H9 (cell line): ENCODE data around the gene ZNF766. TPM values are rescaled to one million over a fixed set of nuclear protein-coding genes. Genes with fewer than 3 reads are reported as not detected.
"Not testable (repeated sequence)": the region's sequence is repeated elsewhere in the genome, so short reads cannot be mapped to it uniquely, and the experiment has no call there.

ENCODE experiments used
- DNase-seq: peaks from one replicate; pipeline ENCODE4 v3.0.0-alpha.2; 2017
- H2AFZ ChIP-seq: one replicate; pipeline ENCODE4 v1.6.1; 2013; ENCODE audit warnings: mild to moderate bottlenecking, low read length, control low read depth, moderate library complexity
- H2AK5ac ChIP-seq: 2 replicates; pipeline ENCODE4 v1.6.1; 2013; ENCODE audit warnings: low read length, control low read depth, mixed read lengths; ENCODE audit not compliant: insufficient read length
- H2BK120ac ChIP-seq: one replicate; pipeline ENCODE4 v1.6.1; 2013; ENCODE audit warnings: low read depth, mild to moderate bottlenecking, low read length, control low read depth, inconsistent platforms; ENCODE audit not compliant: poor library complexity, severe bottlenecking
- H2BK12ac ChIP-seq: 2 replicates; pipeline ENCODE4 v1.6.1; 2013; ENCODE audit warnings: low read length, control low read depth, mixed read lengths, low read depth; ENCODE audit not compliant: insufficient read length
- H2BK15ac ChIP-seq: 2 replicates; pipeline ENCODE4 v1.6.1; 2013; ENCODE audit warnings: low read depth, low read length, control low read depth
- H2BK20ac ChIP-seq: one replicate; pipeline ENCODE4 v1.6.1; 2013; ENCODE audit warnings: low read depth, mild to moderate bottlenecking, low read length, control low read depth, inconsistent platforms; ENCODE audit not compliant: poor library complexity, severe bottlenecking
- H2BK5ac ChIP-seq: 2 replicates; pipeline ENCODE4 v1.6.1; 2013; ENCODE audit warnings: low read length, control low read depth, mixed read lengths; ENCODE audit not compliant: insufficient read length
- H3K14ac ChIP-seq: 2 replicates; pipeline ENCODE4 v1.6.1; 2013; ENCODE audit warnings: low read length, control low read depth; ENCODE audit not compliant: insufficient read depth
- H3K18ac ChIP-seq: 2 replicates; pipeline ENCODE4 v1.6.1; 2013; ENCODE audit warnings: low read depth, mild to moderate bottlenecking, mixed read lengths, low read length, control low read depth; ENCODE audit not compliant: insufficient read length
- H3K23ac ChIP-seq: 2 replicates; pipeline ENCODE4 v1.6.1; 2013; ENCODE audit warnings: low read length, control low read depth, mixed read lengths, low read depth; ENCODE audit not compliant: insufficient read length
- H3K23me2 ChIP-seq: 2 replicates; pipeline ENCODE4 v1.6.1; 2013; ENCODE audit warnings: low read depth, mild to moderate bottlenecking, mixed read lengths, low read length, control low read depth; ENCODE audit not compliant: insufficient read length, poor library complexity, severe bottlenecking
- H3K27ac ChIP-seq: 2 replicates; pipeline ENCODE4 v1.5.1; 2013; ENCODE audit warnings: low read length, control low read depth, mixed read lengths, low read depth; ENCODE audit not compliant: insufficient read length
- H3K27me3 ChIP-seq: 2 replicates; pipeline ENCODE4 v1.6.1; 2013; ENCODE audit warnings: low read length, control low read depth, inconsistent platforms; ENCODE audit not compliant: insufficient read depth
- H3K4ac ChIP-seq: 2 replicates; pipeline ENCODE4 v1.6.1; 2013; ENCODE audit warnings: low read depth, mild to moderate bottlenecking, control low read depth, inconsistent platforms, low read length, moderate library complexity
- H3K4me1 ChIP-seq: 2 replicates; pipeline ENCODE4 v1.6.1; 2013; ENCODE audit warnings: low read length, control low read depth, inconsistent platforms; ENCODE audit not compliant: insufficient read depth
- H3K4me2 ChIP-seq: 2 replicates; pipeline ENCODE4 v1.6.1; 2013; ENCODE audit warnings: low read length, control low read depth, mixed read lengths; ENCODE audit not compliant: insufficient read length, insufficient read depth
- H3K56ac ChIP-seq: 2 replicates; pipeline ENCODE4 v1.6.1; 2013; ENCODE audit warnings: low read depth, mild to moderate bottlenecking, mixed read lengths, low read length, control low read depth; ENCODE audit not compliant: insufficient read length
- H3K79me1 ChIP-seq: 2 replicates; pipeline ENCODE4 v1.6.1; 2013; ENCODE audit warnings: low read depth, mild to moderate bottlenecking, moderate library complexity, low read length, control low read depth, inconsistent platforms; ENCODE audit not compliant: insufficient read depth, poor library complexity, severe bottlenecking
- H3K79me2 ChIP-seq: 2 replicates; pipeline ENCODE4 v1.6.1; 2013; ENCODE audit warnings: low read length, control low read depth, inconsistent platforms; ENCODE audit not compliant: insufficient read depth
- H3K9ac ChIP-seq: 2 replicates; pipeline ENCODE4 v1.6.1; 2013; ENCODE audit warnings: low read length, control low read depth, mixed read lengths; ENCODE audit not compliant: insufficient read length; ENCODE audit errors: extremely low read depth
- H3K9me3 ChIP-seq: one replicate; pipeline ENCODE4 v1.6.1; 2013; ENCODE audit warnings: low read depth, low read length, inconsistent platforms; ENCODE audit not compliant: control insufficient read depth
- H3T11ph ChIP-seq: one replicate; pipeline ENCODE4 v1.6.1; 2013; ENCODE audit warnings: mild to moderate bottlenecking, low read length, control low read depth, inconsistent platforms
- H4K20me1 ChIP-seq: one replicate; pipeline ENCODE4 v1.6.1; 2013; ENCODE audit not compliant: control insufficient read depth, insufficient read length, insufficient read depth
- H4K5ac ChIP-seq: 2 replicates; pipeline ENCODE4 v1.6.1; 2013; ENCODE audit warnings: low read depth, mild to moderate bottlenecking, mixed read lengths, low read length, control low read depth; ENCODE audit not compliant: insufficient read length
- H4K8ac ChIP-seq: replicated peaks from 2 replicates; pipeline ENCODE4 v1.6.1; 2013; ENCODE audit warnings: low read length, control low read depth, mixed read lengths, low read depth; ENCODE audit not compliant: insufficient read length
- H4K91ac ChIP-seq: 2 replicates; pipeline ENCODE4 v1.6.1; 2013; ENCODE audit warnings: low read depth, mild to moderate bottlenecking, moderate library complexity, mixed read lengths, low read length, control low read depth; ENCODE audit not compliant: insufficient read length
- H3K27ac Mint-ChIP-seq, 3 experiments: 2 replicates in 2 of 3; 3 replicates in 1 of 3; pipeline ENCODE4 v1.8.0; 2020 to 2021; ENCODE audit warnings: mixed read lengths in 3 of 3, mild to moderate bottlenecking in 1 of 3, moderate library complexity in 1 of 3
- H3K27me3 Mint-ChIP-seq: 2 replicates; pipeline ENCODE4 v1.8.0; 2021; ENCODE audit warnings: low read depth, mild to moderate bottlenecking, moderate library complexity, mixed read lengths
- H3K36me3 Mint-ChIP-seq, 3 experiments: 2 replicates in 2 of 3; 3 replicates in 1 of 3; pipeline ENCODE4 v1.8.0; 2020 to 2021; ENCODE audit warnings: low read depth in 3 of 3, mixed read lengths in 3 of 3; ENCODE audit not compliant: insufficient read depth in 1 of 3
- H3K4me1 Mint-ChIP-seq, 2 experiments: 2 replicates each; pipeline ENCODE4 v1.8.0; 2020; ENCODE audit warnings: mixed read lengths in 2 of 2
- H3K4me3 Mint-ChIP-seq, 2 experiments: 2 replicates in 1 of 2; 3 replicates in 1 of 2; pipeline ENCODE4 v1.8.0; 2020 to 2021; ENCODE audit warnings: mild to moderate bottlenecking in 2 of 2, mixed read lengths in 2 of 2, moderate library complexity in 1 of 2
- H3K9me3 Mint-ChIP-seq, 2 experiments: 2 replicates in 1 of 2; 3 replicates in 1 of 2; pipeline ENCODE4 v1.8.0; 2020; ENCODE audit warnings: mild to moderate bottlenecking in 2 of 2, mixed read lengths in 2 of 2, moderate library complexity in 1 of 2
- CTCF ChIP-seq: fragments of 200-600 bp; sonication (generic); conservative IDR thresholded peaks from 3 replicates; pipeline ENCODE4 v1.8.0; 2021; ENCODE audit warnings: antibody characterized with exemption, mild to moderate bottlenecking
- WGBS: extraction: QIAGEN DNeasy Blood & Tissue Kit; methylation state at CpG from one replicate; pipeline ENCODE4 v1.1.7; 2013; ENCODE audit warnings: missing lambda C conversion rate, low lambda C conversion rate, mixed read lengths; ENCODE audit not compliant: insufficient read length; ENCODE audit errors: extremely low coverage; 5-methylcytosine and 5-hydroxymethylcytosine counted together
- total RNA-seq: library from RNA; stranded (reverse); gene quantifications from 2 replicates; pipeline ENCODE4 v1.2.1, GENCODE V29; 2021

ZNF766 gene
- total RNA-seq, 1 experiment from 2014 or later = 33.6 TPM

- DNase-seq = no peak
- H4K5ac ChIP-seq = no peak overlapping the region
- no peaks in the 10 kb centered on the region for H3K4me1 ChIP-seq
- H4K8ac ChIP-seq = no peak overlapping the region
- H3K23ac ChIP-seq = no peak overlapping the region
- no peaks in the 10 kb centered on the region for H3K79me1 ChIP-seq
- H2AFZ ChIP-seq = no peak overlapping the region
- Mint-ChIP-seq H3K4me3 (no peak overlapping the region), H3K36me3 (peaks cover 0 to 7% (median 0%) of the 10 kb centered on the region in 3 experiments; a peak in 3 of 7 replicates), H3K9me3 (peaks cover 23 to 42% of the 10 kb centered on the region in 2 experiments), H3K27me3 (peaks cover 11% of the 10 kb centered on the region), H3K27ac (no peak overlapping the region), H3K4me1 (no peaks in the 10 kb centered on the region)
- no peak overlapping the region for H3T11ph ChIP-seq
- no peak overlapping the region for H2BK5ac ChIP-seq
- H3K4me2 ChIP-seq = no peak overlapping the region
- no peak for TF ChIP-seq CTCF
- no peak overlapping the region for H3K4ac ChIP-seq
- H2BK15ac ChIP-seq = no peak overlapping the region
- no peak overlapping the region for H3K18ac ChIP-seq
- H4K91ac ChIP-seq = no peak overlapping the region
- no peaks in the 10 kb centered on the region for H3K9me3 ChIP-seq
- H3K14ac ChIP-seq = no peak overlapping the region
- no peaks in the 10 kb centered on the region for H3K79me2 ChIP-seq
- H2BK120ac ChIP-seq = no peak overlapping the region
- no peak overlapping the region for H3K56ac ChIP-seq
- H3K27ac ChIP-seq = no peak overlapping the region
- no CpG with 5 or more reads among the region's 5 CpGs for WGBS
- H2BK20ac ChIP-seq = no peak overlapping the region
- no peaks in the 10 kb centered on the region for H3K23me2 ChIP-seq
- H3K27me3 ChIP-seq = no peaks in the 10 kb centered on the region
- H4K20me1 ChIP-seq = no peaks in the 10 kb centered on the region
- no peak overlapping the region for H2AK5ac ChIP-seq
- H2BK12ac ChIP-seq = no peak overlapping the region
- H3K9ac ChIP-seq = no peak overlapping the region
Observed at GRCh38 chr19:52258426-52258825, 11.0 kb upstream of the ZNF766 start.

- not testable (repeated sequence) for H3K9me3 Mint-ChIP-seq, H3K23ac ChIP-seq, H2BK5ac ChIP-seq, H4K8ac ChIP-seq, H3K18ac ChIP-seq, H3K4ac ChIP-seq, H3K36me3 Mint-ChIP-seq, H2BK120ac ChIP-seq, H2BK12ac ChIP-seq, H3T11ph ChIP-seq, H2AK5ac ChIP-seq, H2AFZ ChIP-seq, H4K5ac ChIP-seq, H4K20me1 ChIP-seq, H3K4me1 ChIP-seq, H3K79me2 ChIP-seq, H3K27me3 ChIP-seq, H3K9me3 ChIP-seq, H3K4me1 Mint-ChIP-seq, H3K27ac Mint-ChIP-seq, H4K91ac ChIP-seq, H3K23me2 ChIP-seq, H3K4me3 Mint-ChIP-seq, H3K27ac ChIP-seq, H3K79me1 ChIP-seq, H3K9ac ChIP-seq, H3K14ac ChIP-seq, H2BK15ac ChIP-seq, H2BK20ac ChIP-seq, H3K56ac ChIP-seq, H3K27me3 Mint-ChIP-seq, DNase-seq, H3K4me2 ChIP-seq
- WGBS = no CpG with 5 or more reads among the region's 6 CpGs
Observed at GRCh38 chr19:52265556-52265955, 3.8 kb upstream of the ZNF766 start.
